Adrenal gland (tissue), 12 donors: ENCODE measurements around the gene GATD1. TPM values are rescaled to one million over a fixed set of nuclear protein-coding genes. Genes with fewer than 3 reads are reported as not detected.

Source experiments
- DNase-seq, 7 donors: peaks; one replicate each; pipeline ENCODE4 v3.0.0-alpha.2; 2019 to 2020
- H3K27ac ChIP-seq, 5 donors: fragments of 200-600 bp; sonication (generic) in 4 of 5; 1 replicate in 3 of 5; 2 replicates in 2 of 5; pipeline versions ENCODE4 v1.5.1 to v1.8.0; 2016 to 2020; ENCODE audit warnings: mild to moderate bottlenecking in 1 of 5
- H3K27me3 ChIP-seq: fragments of 200-600 bp; 2 replicates; pipeline ENCODE4 v1.8.0; 2021
- H3K36me3 ChIP-seq, 2 donors: fragments of 200-600 bp; replicated peaks in 1 of 2; 1 replicate in 1 of 2; 2 replicates in 1 of 2; pipeline versions ENCODE4 v1.5.1 to v1.8.0; 2018 to 2022
- H3K4me1 ChIP-seq, 2 donors: fragments of 200-600 bp; replicated peaks in 1 of 2; 1 replicate in 1 of 2; 2 replicates in 1 of 2; pipeline versions ENCODE4 v1.5.1 to v1.8.0; 2018 to 2021
- H3K4me3 ChIP-seq, 4 donors: fragments of 200-600 bp; sonication (generic) in 3 of 4; one replicate each; pipeline ENCODE4 v1.5.1; 2016 to 2018
- H3K9me3 ChIP-seq, 3 donors: fragments of 200-600 bp; sonication (generic) in 1 of 3; replicated peaks in 1 of 3; 1 replicate in 2 of 3; 2 replicates in 1 of 3; pipeline versions ENCODE4 v1.5.1 to v1.8.0; 2016 to 2021
- POLR2A ChIP-seq, 2 donors: fragments of 450-650 bp; IDR thresholded peaks; one replicate each; pipeline ENCODE4 v1.6.1; 2017; ENCODE audit warnings: antibody characterized with exemption in 2 of 2, mild to moderate bottlenecking in 2 of 2, moderate library complexity in 1 of 2
- WGBS, 4 donors: extraction: QIAGEN DNeasy Blood & Tissue Kit in 2 of 4; methylation state at CpG; one replicate each; pipeline versions ENCODE4 v1.1.5 to v1.1.7; 2013 to 2017; 5-methylcytosine and 5-hydroxymethylcytosine counted together
- intact Hi-C, 2 donors: fragments of 100-400 bp; cut with DNase I; formaldehyde crosslinking; loops; one replicate each; pipeline versions ENCODE4 v1.14.1 to v1.15.0; 2022 to 2023
- polyA plus RNA-seq, 3 donors: library from polyadenylated mRNA; stranded (reverse); fragments of 200-250 nt in 2 of 3; fragments of 350-450 nt in 1 of 3; fragmentation: Illumina TruSeq in 1 of 3; extraction: RNeasy Lipid Tissue Mini Kit (QIAGEN cat#74804) in 1 of 3; gene quantifications; one replicate each; pipeline ENCODE4 v1.2.3, GENCODE V29; 2013 to 2014
- total RNA-seq, 9 donors: library from RNA; depleted of rRNA in 4 of 9; stranded (reverse); fragments of >200 nt in 4 of 9; fragments of 120-200 nt in 1 of 9; fragmentation: NEBNext Ultra II Directional in 1 of 9; extraction: Animal tissue kit (Norgen Biotek cat#: 25700) in 1 of 9; gene quantifications; one replicate each; pipeline versions ENCODE4 v1.1.0 to v1.2.4, GENCODE V29; 2013 to 2023
- TF ChIP-seq, protein P1 (sequence below), 6 experiments: fragments of 450-650 bp in 4 of 6; fragments of 200-600 bp in 2 of 6; sonication (generic) in 1 of 6; IDR thresholded peaks; 1 replicate in 5 of 6; 2 replicates in 1 of 6; pipeline versions ENCODE4 v1.5.1 to v1.8.0; 2016 to 2021; ENCODE audit warnings: antibody characterized with exemption in 6 of 6, mild to moderate bottlenecking in 2 of 6, moderate library complexity in 1 of 6
- donor health status: healthy with polysubstance abuse.
- donor health status: Bipolar disorder and iron deficiency.
- donor health status: DM: yes; HTN: yes; CAD: no.
- donor health status: DM: no; HTN: no; CAD: no.
- donor health status: DM: no; HTN: no; CAD: no.
- donor health status: DM: yes; HTN: yes; CAD: no.

GATD1 gene
- total and polyA plus RNA-seq, 12 donors: 20.3 to 176 (median 80.5) TPM

DNA sequence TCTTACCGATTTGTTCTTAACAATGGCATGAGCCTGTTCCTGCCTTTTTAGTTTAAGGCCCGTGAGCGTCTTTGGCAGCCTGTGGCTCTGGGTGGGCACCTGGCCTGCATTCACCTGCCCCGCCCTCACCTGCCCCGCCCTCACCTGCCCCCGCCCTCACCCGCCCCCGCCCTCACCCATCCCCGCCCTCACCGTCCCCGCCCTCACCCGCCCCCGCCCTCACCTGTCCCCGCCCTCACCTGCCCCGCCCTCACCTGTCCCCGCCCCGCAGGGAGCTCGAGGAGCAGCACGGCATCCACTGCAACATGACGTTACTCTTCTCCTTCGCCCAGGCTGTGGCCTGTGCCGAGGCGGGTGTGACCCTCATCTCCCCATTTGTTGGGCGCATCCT lies 14.2 kb downstream of the GATD1 start:
- Histone ChIP-seq H3K4me1 (no peaks in the 10 kb centered on the region), H3K27me3 (no peaks in the 10 kb centered on the region), H3K9me3 (no peaks in the 10 kb centered on the region), H3K36me3 (peaks cover 0 to 80% of the 10 kb centered on the region in 2 donors), H3K27ac (peak overlapping the region in 3 of 5 donors; percentile 23 to 59 (median 39)), H3K4me3 (no peak overlapping the region)
- no peak for DNase-seq
- intact Hi-C loops: no loop called here
- WGBS, 4 donors: 58 to 66% (median 65%) methylated on average over 6 to 24 of the region's 24 CpGs
- TF ChIP-seq, protein P1, sequence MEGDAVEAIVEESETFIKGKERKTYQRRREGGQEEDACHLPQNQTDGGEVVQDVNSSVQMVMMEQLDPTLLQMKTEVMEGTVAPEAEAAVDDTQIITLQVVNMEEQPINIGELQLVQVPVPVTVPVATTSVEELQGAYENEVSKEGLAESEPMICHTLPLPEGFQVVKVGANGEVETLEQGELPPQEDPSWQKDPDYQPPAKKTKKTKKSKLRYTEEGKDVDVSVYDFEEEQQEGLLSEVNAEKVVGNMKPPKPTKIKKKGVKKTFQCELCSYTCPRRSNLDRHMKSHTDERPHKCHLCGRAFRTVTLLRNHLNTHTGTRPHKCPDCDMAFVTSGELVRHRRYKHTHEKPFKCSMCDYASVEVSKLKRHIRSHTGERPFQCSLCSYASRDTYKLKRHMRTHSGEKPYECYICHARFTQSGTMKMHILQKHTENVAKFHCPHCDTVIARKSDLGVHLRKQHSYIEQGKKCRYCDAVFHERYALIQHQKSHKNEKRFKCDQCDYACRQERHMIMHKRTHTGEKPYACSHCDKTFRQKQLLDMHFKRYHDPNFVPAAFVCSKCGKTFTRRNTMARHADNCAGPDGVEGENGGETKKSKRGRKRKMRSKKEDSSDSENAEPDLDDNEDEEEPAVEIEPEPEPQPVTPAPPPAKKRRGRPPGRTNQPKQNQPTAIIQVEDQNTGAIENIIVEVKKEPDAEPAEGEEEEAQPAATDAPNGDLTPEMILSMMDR (IDR thresholded peaks at IDR 0.05): no peak
- TF ChIP-seq POLR2A (IDR thresholded peaks at IDR 0.05): no peak

DNA sequence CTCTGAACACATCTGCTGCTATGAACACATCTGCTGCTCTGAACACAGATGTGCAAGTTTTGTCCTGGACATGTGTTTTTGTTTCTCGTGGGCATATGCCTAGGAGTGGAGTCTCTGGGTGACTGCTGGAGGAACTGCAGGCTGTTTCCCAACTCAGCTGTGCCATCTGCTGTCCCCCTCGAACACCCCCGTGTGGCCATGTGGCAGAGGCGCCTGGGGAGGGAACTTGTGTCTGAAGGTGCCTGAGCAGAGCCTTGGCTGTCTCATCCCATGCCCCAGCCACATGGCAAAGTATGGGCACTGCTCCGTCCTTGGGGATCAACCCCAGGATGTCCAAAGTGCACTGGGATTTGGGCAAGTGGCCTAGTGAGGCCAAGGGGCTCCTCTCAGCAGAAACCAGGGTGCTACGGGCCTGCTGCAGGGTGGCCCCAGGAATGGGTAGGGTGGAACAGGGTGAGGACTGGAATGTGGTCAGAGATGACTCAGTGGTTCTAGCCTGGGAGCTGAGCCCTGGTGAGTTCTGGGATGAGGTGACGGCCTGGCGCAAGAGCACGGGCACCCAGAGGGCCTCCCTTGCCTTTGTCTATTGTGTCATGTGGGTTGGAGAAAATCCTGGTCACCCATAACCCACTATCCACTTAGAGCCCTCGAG lies 14.7 kb downstream of the GATD1 start:
- no peaks in the 10 kb centered on the region for H3K9me3 ChIP-seq
- peak; percentile 40 to 85 (median 76) for DNase-seq
- 25 to 48% (median 45%) methylated on average over 2 to 10 of the region's 10 CpGs for WGBS, 4 donors
- no peaks in the 10 kb centered on the region for H3K4me1 ChIP-seq
- no peak overlapping the region for H3K4me3 ChIP-seq
- no peak for TF ChIP-seq POLR2A (IDR thresholded peaks at IDR 0.05)
- TF ChIP-seq, protein P1 (IDR thresholded peaks at IDR 0.05): peak in 4 of 6 experiments; percentile 23 to 52 (median 34)
- intact Hi-C loops: no loop called here
- H3K27ac ChIP-seq: peak overlapping the region in 4 of 5 donors; percentile 23 to 59 (median 47)
- H3K36me3 ChIP-seq: peaks cover 0 to 82% of the 10 kb centered on the region in 2 donors
- H3K27me3 ChIP-seq: no peaks in the 10 kb centered on the region

DNA sequence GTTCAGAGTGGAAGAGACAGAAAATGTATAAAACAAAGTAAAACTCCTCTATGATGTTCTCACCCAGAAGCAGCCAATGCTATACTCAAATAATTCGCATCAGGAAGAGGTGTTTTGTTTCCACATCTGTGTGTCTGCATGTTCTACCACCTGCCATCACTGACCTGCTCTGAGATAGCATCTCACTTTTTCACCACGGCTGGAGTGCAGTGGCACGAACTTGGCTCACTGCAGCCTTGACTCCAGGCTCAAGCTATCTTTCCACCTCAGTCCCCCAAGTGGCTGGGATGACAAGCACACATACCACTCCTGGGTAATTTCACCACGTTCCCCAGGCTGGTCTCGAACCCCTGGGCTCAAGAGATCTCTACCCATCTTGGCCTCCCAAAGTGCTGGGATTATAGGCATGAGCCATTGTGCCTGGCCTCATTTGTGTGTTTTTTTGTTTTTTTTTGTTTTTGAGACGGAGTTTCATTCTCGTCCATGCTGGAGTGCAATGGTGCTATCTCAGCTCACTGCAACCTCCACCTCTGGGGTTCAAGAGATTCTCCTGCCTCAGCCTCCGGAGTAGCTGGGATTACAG lies 15.7 kb downstream of the GATD1 start:
- no peak for TF ChIP-seq POLR2A (IDR thresholded peaks at IDR 0.05)
- TF ChIP-seq, protein P1 (IDR thresholded peaks at IDR 0.05): no peak
- DNase-seq: no peak
- no peaks in the 10 kb centered on the region for H3K27me3 ChIP-seq
- intact Hi-C loops: no loop called here
- H3K27ac ChIP-seq: no peak overlapping the region
- H3K9me3 ChIP-seq: no peaks in the 10 kb centered on the region
- 86 to 90% (median 87%) methylated on average over 8 of the region's 8 CpGs for WGBS, 4 donors
- peaks cover 0 to 81% of the 10 kb centered on the region in 2 donors for H3K36me3 ChIP-seq
- H3K4me3 ChIP-seq: no peak overlapping the region
- H3K4me1 ChIP-seq: no peaks in the 10 kb centered on the region

DNA sequence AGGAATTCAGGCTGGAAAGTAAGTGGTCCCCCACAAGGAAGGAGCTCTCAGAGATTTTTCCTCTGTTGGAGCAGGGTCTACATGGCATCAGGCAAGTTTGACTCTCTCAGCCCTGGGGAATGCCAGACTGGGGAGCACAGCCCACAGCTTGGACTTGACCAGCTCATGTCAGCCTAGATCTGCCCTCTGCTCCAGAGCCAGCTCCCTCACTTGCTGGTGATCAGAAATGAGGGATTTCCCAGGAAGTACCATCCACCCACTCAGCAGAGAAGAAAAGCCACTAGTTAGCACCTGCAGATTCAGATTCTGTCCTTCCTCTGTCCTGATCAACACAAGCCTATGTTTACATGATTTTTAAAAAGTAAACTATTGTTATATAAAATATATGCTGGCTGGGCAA lies 17.1 kb downstream of the GATD1 start:
- intact Hi-C loops: no loop called here
- Histone ChIP-seq H3K4me1 (no peaks in the 10 kb centered on the region), H3K36me3 (peaks cover 0 to 78% of the 10 kb centered on the region in 2 donors), H3K9me3 (no peaks in the 10 kb centered on the region), H3K27ac (no peak overlapping the region), H3K27me3 (no peaks in the 10 kb centered on the region), H3K4me3 (no peak overlapping the region)
- TF ChIP-seq, protein P1 (IDR thresholded peaks at IDR 0.05): no peak
- TF ChIP-seq POLR2A (IDR thresholded peaks at IDR 0.05): no peak
- DNase-seq: no peak
